B cell (primary cell): ENCODE measurements around the gene MAP3K15.

ENCODE experiments used
- CTCF ChIP-seq: fragments of 200-600 bp; IDR thresholded peaks from one replicate; pipeline ENCODE4 v1.8.0; 2022; ENCODE audit warnings: antibody characterized with exemption, mild to moderate bottlenecking
- EZH2 ChIP-seq: IDR thresholded peaks from 2 replicates; pipeline ENCODE4 v1.6.1; 2012; ENCODE audit warnings: borderline replicate concordance, low read depth, mild to moderate bottlenecking, moderate library complexity, low read length; ENCODE audit not compliant: insufficient read depth, poor library complexity, severe bottlenecking

- no peak for TF ChIP-seq CTCF
- TF ChIP-seq EZH2: no peak
Measured at GRCh38 chrX:19343085-19343534, 172.2 kb downstream of the MAP3K15 start.
